Stimulated activated CD4-positive, alpha-beta T cell treated with anti-CD3 and anti-CD28 coated beads, Interleukin-15, amount 100 ng/mL, for 24 hours (primary cell): ENCODE data around the gene LTN1.

Experiments
- DNase-seq: peaks from one replicate; pipeline ENCODE4 v3.0.0-alpha.2; 2020

Gene LTN1

DNA sequence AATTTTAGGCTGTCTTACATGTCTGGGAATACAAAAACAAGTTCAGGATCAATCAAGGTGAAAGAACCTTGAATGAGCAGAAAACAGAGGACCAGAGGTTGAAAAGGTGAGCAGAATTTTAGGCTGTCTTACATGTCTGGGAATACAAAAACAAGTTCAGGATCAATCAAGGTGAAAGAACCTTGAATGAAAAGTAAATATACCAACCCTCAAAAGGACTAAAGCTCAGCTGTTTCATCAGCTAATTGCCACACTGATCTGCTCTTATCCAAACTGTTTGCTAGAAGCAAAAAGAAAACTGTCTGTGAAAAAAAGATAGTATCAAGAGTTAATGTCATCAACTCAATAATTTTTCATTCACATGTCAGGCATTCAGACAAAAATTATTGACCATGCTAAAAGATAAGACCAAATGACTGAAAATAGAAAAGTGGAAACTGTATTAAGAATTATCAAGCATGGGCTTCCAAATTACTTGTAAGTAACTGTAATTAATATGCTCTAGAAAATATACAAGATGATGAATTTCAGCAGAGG lies 69.2 kb downstream of the LTN1 start:
- no peak for DNase-seq

DNA sequence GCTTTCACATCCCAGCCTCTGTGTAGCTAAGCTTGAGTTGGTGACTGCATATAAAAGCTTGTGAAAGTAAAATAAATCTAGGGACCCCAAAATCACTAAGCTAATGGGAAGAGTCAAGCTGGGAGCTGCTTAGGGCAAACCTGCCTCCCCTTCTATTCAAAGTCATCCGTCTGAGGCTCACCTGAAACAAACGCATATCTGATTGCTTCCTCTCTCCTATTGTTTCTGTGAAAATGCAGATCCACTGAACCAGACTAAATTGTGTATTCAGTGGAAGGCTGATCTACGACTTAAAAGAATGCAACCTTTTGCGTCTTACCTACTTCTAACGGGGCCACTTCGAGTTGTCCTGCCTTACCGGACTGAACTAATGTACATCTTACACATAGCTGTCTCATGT lies 70.3 kb downstream of the LTN1 start:
- DNase-seq = no peak

DNA sequence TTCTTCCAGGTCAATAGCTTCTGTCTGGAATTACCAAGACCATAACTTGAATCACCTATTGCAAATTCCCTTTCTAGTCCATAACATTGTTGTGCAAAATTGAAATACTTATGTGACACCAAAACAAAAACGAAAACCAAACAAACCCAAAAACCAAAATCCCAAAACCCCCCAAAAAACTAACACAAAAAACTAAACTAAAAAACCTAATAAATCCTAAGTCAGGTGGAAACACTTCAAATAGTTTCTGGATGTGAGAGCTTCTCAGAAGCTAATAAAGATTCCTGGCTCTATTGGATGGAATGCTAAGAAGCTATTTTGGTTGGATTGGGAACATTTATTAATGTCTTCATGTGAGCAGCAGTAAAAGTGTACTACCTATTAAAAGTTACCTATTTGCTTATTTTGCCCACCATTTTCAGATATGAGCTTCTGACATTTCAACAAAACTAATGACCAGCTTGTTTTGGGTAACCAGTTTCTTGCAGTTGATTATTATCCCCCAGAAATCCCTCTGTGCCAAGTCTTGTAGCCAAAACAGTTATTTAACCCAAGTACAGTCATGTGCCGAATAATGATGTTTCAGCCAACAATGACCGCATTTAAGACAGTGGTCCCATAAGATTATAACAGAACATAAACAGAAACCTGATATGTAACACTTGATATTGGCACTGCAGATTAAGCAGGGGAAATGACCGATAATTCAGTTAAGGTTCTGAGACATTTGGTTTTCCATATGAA lies 76.4 kb downstream of the LTN1 start:
- no peak for DNase-seq

DNA sequence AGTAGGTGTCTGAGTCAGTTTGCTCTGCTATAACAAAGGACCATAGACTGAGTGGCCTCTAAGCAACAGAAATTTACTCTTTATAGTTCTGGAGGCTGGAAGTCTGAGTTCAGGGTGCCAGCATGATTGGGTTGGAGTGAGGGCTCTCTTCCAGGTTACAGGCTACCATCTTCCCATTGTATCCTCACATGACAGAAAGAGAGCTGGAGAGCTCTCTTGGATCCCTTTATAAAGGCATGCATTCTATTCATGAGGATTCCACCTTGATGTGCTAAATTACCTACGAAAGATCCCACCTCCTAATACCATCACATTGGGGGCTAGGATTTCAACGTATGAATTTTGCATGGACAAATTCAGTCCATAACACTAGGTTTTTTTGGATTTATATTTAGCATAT lies 79.6 kb downstream of the LTN1 start:
- DNase-seq = no peak

DNA sequence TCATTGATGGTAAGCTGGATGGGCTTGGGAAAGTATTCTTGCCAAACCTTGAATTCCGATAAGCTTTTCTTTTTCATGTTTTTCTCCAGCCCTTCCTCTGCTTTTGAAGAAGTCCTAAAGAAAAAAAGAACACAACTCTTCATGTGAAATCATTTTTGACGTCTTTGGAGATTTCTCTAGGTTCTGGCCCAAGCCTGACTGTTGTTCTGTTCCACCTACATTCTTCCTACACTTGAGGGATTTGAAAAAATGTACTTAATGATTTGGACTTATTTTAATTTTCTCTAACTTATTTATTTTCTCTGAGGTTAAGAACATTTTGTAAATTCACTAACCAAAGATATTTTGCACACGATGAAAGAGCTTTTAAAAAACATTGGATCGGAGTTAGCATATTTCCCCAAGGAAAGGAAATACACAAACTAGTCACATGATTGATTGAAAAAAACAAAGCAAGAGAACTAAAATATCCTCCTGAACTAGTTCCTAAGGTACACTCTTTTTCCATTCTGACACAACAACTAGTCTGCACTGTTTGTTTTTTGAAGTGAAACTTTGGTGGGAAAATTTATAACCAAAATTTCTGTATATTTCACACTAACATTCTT lies 82.3 kb downstream of the LTN1 start:
- DNase-seq = no peak

DNA sequence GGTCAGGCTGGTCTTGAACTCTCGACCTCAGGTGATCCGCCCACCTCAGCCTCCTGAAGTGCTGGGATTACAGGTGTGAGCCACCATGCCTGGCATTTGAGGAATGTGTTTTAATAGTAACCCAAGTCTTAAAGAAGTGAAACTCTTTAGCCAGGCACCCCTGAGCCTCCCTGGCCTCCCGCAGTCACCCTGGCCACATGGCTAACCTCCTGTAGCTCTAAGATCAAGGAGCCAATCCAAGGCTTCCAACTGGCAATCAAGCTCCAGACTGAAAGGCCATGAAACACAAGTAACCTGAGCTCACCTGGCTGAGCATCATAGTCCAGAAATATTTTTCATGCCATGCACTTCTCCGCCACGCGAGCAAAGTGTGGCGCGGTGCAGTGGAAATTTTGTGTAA lies 84.3 kb downstream of the LTN1 start:
- DNase-seq = no peak

DNA sequence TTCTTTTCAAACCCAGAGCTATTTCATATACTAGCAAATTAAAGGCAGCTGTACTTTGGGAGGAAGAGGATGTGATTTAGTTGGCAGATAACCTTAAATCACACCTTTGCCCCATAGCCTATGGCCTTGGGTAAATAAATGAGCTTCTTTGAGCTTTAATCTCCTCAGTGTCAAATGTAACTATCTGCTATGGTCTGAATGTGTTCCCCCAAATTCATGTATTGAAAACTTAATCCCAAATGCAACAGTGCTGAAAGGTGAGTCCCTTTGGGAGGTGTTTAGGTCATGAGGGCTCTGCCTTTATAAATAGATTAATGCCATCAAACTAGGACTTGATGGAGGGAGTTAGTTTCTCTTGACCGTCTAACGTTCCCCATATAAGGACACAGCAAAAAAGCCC lies 85.8 kb downstream of the LTN1 start:
- no peak for DNase-seq

DNA sequence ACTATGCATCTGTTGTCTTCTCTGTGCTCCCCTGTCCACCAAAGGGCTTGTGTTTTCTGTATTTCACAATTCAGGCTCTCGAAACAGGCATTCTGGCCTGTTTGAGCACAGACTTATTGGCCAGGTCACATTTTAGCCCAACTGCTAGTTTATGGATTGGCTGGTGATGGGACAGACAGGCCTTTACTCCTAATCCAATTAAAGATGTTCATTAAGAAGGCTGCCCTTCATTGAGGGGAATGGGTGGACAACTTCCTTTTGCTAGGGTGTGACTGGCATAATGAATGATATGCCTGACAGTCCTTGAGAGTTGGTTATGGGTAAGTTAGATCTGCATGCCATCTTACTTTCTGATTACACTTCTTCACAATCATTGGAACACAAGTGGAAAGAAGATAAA lies 86.4 kb downstream of the LTN1 start:
- no peak for DNase-seq

DNA sequence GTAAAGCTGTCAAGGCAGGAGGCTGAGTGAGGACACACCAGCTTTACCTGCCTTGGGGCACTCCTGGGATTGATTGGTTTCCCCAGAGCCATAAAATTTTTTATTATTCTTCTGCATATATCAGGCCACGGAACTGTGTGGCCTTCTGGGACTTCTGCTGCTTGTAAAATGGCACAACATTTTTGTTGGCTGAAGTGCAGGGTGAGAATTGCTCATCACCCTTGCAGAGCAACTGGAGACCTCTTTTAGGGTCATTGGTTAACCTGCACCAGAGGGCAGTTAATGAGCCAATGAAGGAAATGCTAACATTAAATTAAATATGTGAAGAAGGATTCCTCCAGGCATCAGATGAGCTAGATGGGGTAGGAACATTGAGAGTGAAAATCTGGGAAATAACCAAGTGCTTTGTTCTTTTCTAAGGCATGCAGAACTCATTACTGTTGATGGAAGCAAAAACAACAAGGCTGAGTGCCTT lies 87.7 kb downstream of the LTN1 start:
- DNase-seq = no peak

DNA sequence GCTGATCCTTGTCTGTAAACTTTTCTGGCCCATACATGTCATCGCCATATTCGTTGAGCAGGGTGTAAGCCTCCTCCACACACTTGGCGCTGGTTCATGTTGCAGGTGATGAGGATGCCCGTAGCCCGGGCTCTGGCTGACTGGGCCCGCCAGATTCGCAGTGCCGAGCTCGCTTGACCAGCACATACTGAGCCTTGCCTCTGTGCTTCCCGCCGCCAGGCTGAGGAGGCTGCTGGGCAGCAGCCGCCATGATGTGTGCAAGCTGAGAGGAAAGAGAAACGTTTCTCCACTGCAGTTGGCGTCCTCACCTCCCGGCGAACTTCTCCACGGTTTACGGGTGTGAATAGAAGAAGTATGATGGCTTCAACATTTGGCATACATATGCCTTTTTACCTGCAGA lies 89.2 kb downstream of the LTN1 start:
- DNase-seq = no peak

DNA sequence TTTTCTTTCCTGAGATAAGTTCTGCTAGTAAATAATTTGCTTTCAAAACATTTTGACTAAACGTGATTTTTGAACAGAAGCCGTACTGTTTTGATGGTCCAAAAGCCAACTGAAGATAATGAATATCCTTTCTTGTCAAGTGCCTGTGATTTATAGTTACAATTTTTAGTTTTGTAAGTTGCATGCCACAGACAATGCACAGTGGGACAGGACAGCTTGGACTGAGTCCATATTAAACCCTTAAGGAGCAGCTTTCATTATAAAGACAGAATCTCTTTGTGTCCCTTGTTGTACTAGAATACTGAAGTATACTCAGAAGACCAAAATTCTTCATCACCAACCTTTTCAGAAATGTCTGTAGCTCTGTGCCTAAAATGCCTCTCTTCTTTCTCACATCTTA lies 92.2 kb downstream of the LTN1 start:
- no peak for DNase-seq

DNA sequence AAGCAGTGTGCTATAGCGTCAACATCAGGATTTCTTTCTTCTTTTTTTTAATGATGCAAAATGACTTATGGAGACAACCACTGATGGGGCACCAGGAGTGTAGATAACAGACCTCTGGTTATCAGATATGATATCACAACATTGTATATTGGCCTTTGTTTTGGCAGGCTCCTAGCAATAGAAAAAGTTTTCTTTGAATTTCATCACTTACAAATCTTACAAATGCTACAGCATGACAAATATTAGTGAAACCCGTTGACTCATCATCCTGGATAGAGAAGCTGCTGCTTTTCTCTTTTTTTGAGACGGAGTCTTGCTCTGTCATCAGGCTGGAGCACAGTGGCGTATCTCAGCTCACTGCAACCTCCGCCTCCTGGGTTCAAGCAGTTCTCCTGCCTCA lies 92.9 kb downstream of the LTN1 start:
- no peak for DNase-seq

DNA sequence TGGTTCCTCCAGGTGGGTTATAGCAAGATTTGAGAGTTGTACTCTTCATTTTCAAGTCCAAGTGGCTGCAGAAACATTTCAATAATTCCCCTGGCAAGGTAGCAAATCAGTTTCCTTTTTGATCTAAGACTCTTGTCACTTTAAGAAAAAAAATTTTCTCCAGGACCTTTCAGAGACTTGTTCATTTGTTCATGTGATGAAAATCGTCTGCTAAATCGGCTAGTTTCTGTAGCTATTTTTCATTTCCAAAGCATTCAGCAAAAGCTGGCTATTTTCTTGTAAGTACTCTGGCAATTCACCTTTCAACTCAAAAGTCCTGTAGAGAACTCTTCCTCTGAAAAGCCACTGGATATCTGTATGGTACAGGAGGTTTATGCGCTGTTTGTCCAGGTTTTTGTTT lies 93.5 kb downstream of the LTN1 start:
- DNase-seq = no peak

DNA sequence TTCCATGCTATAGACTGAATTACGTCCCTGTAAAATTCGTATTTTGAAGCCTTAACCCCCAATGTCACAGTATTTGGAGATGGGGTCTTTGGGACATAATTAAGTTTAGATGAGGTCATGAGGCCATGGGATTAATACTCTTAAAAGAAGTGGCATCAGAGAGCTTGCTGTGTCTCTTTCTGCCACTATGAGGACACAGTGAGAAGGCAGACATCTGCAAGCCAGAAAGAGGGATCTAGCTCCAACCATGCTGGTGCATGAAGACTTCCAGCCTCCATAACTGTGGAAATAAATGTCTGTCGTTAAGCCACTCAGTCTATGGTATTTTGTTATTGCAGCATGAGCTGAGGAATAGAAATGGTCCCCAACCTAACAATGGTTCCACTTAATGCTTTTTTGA lies 99.0 kb downstream of the LTN1 start:
- DNase-seq = no peak

DNA sequence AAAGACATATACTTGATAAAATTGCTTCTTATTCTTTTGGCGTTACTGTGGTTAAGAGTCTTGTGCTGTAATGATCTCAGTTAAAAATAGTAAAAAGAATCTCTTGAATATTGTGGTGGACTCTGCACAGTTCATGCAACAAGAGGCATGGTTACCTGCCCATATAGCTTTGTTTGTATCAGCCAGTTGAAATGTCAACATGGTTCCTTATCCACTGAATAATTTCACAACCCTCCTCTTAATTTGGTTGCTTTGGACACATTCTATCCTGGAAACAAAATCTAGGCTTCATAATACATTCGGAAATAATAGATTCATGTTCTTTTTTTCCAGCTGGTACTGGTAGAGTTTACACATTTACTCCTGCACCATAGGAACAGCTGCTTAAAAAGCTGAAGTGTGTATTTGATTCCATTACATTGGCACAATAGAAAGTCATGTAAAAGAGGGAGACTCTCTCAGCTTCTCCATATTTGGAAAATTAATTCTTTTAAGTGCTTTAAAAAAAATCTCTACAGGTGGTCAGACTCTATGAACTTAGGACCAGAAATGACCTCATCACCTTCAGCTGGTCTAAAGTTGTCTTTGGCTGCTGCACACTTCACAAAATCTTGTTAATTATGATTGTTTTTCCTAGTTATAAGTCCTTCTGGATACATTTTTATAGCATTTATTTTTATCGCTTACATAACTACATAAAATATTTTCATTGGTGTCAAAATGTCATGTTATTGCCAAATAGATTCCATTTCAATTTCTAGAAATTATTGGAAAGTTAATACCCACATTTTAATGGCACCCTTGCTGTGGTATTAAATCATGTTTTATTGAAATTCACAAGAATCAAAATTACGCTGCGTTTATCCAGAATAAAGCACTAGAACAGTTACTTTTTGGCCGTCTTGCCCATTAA lies 100.2 kb downstream of the LTN1 start:
- no peak for DNase-seq

DNA sequence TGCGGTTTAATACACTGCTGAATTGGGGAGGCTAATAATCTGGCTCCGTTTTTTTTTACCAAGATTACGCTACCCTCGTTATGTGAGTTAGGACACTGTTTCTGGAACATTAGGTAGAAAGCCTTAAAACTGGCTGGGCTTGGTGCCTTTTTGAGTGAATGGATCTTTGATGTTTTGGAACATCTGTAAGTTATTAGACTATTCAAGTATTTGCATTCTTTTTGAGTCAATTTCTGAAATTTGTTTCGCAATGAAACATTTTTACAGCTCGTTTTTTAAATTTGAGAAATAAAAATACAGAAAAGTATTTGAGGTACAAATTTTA lies 106.9 kb downstream of the LTN1 start:
- no peak for DNase-seq

DNA sequence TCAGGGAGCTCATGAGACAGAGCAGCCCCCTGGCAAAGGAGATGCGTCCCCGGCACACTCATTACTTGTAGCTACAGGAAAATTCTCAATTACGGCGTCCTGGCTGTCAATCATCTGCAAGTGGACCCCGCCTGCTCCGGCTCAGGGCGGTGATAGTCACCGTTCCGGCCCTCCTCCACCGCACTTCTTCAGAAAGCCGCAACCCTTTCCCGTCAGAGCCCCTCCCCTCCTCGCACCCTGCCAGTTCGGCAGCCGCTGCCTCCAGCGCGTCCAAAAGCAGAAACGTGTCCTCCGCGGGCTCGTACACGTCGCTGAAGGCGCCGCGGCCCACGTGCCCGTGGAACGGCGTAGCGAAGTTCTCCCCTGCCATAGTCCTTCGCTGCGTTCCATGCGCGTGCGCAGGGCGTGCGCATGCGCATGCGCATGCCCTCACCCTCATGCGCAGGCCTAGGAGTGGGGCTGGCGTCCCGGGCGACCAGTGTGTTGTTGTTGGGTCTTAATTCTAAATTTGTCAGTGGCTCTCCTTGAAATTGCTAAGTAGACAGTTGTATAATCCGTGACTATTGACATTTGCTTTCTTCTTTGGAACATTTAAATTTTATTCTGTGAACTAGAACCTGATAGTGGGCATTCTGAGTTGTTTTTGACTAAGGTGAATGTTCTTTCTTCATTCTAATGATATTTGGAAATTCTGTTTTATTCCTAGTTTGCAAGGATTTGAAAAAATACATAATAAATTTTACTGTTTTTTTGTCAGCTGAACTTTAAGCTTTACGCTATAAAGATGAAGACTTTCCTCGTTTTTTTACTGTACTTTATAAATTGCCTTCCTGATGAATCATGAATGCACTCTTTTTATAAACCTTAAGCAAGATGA lies 107.5 kb downstream of the LTN1 start:
- DNase-seq = peak; percentile 94

DNA sequence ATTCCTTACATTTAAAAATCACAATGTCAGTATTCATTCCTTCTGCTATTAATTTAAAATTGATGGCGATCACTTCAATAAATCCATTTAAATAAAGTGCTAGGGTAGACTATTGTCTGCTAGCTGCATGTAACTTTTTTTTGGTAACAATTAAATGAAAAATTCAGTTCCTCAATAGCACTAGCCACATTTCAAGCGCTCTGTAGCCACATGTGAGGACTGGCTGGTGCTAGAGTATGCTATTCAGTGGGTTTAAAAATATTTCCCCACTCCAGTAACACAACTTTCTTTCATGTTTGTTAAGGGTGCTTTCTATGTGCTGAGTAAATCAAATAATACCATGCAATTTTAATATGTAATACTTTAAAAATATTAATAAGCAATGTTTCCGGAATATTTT lies 108.2 kb downstream of the LTN1 start:
- no peak for DNase-seq

DNA sequence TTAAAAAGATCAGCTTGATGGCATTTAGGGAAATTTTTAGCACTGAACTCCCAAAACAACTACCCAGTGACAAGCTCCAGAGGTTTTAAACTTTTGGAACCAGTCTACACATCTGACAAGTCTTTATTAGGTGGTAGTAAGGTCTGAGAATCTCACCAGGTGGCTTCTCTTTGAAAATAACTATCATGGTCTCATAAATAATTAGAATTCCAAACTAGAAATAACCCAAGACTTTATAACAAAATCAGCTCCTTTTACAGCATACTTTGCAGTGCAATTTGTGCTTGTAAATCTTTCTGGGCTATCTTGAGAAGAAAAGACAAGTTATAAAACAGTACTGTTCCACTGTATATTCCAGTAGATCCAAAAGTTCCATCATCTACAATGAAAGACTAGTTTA lies 108.7 kb downstream of the LTN1 start:
- DNase-seq = no peak

DNA sequence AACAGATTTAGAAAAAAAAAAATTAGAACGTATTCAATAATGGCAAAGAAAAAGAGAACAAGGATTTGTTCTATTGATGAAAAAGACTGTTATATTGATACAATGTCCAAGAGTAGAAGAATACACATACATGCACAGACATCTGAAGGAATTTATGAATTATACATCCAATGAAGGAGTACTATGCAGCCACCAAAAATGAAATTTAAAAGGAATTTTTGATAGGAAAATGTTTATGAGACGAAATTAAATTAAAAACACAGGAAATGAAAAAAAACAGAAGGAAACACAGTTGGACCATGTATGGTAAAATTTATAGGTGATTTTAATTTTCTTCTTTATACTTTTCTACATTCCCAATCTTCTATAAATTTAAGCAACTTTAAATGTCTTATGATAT lies 110.3 kb downstream of the LTN1 start:
- DNase-seq = no peak
